ENCODE results near the gene SSNA1. TPM values are rescaled to one million over a fixed set of nuclear protein-coding genes. Genes with fewer than 3 reads are reported as not detected.

Gene SSNA1
- polyA plus RNA-seq, 1 donor from 2014 or later, result 170 TPM

DNA sequence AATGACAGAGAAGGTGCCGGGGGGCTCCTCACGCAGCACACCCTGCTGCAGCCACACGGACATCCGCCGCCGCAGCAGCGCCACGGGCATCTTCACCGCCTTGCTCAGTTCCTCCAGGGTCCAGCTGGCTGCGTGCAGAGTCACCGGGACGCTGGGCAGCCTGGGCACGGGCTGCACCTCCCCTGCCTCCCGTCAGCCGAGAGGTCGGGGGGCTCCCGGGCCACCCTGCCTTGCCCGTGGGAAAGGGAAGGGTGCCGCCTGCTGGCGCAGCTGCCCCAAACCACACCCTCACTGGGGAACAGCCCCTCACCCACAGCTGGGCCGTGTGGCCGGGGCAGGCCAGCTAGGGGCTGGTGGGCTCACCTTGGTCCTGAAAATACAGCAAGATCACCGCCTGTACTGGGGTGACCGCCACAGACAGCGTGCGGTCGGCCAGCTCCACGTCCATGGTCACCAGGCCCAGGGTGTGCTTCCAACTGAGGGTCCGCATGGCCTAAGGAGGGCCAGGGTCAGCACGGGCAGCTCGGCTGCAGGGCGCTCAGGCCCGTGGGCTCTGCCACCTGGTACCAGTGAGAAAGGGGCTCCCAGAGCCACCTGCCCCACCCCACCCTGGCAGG lies 13.0 kb upstream of the SSNA1 start:
- H4K20me1 ChIP-seq (ENCODE audit: insufficient read depth), result no peaks in the 10 kb centered on the region
- no peak overlapping the region for H3K9ac ChIP-seq (ENCODE audit: low read length)
- no peaks in the 10 kb centered on the region for H3K9me2 ChIP-seq (ENCODE audit: insufficient read depth, low read length)
- H3K9me3 ChIP-seq (ENCODE audit: low read length), result no peaks in the 10 kb centered on the region
- no peak overlapping the region for H3K4me2 ChIP-seq (ENCODE audit: low read length)
- H2AFZ ChIP-seq (ENCODE audit: low read depth, low read length), result no peak overlapping the region
- H3K4me3 ChIP-seq (ENCODE audit: low read length), result no peak overlapping the region
- no peak overlapping the region for H3K27ac ChIP-seq (ENCODE audit: low read length)
- no peaks in the 10 kb centered on the region for H3F3A ChIP-seq (ENCODE audit: insufficient read depth, low read length, poor library complexity, severe bottlenecking)
- no peaks in the 10 kb centered on the region for H3K36me3 ChIP-seq (ENCODE audit: insufficient read depth, low read length)
- peaks cover 5% of the 10 kb centered on the region for H3K27me3 ChIP-seq (ENCODE audit: insufficient read depth, low read depth, low read length)
- H3K79me2 ChIP-seq (replicated peaks; ENCODE audit: insufficient read depth, low read length), result no peaks in the 10 kb centered on the region
- TF ChIP-seq RAD21 (conservative IDR thresholded peaks at IDR 0.05), result no peak
- TF ChIP-seq EP300 (conservative IDR thresholded peaks at IDR 0.05; ENCODE audit: poor library complexity, severe bottlenecking), result no peak
- TF ChIP-seq TAF1 (IDR thresholded peaks at IDR 0.05; ENCODE audit: low read depth), result no peak
- TF ChIP-seq EZH2 (IDR thresholded peaks at IDR 0.05; ENCODE audit: borderline replicate concordance, insufficient read depth, low read length, poor library complexity, severe bottlenecking), result no peak
- no peak for TF ChIP-seq SMC3 (conservative IDR thresholded peaks at IDR 0.05; ENCODE audit: poor library complexity)
- TF ChIP-seq MXI1 (conservative IDR thresholded peaks at IDR 0.05; ENCODE audit: poor library complexity, severe bottlenecking), result no peak
- TF ChIP-seq, protein P1, sequence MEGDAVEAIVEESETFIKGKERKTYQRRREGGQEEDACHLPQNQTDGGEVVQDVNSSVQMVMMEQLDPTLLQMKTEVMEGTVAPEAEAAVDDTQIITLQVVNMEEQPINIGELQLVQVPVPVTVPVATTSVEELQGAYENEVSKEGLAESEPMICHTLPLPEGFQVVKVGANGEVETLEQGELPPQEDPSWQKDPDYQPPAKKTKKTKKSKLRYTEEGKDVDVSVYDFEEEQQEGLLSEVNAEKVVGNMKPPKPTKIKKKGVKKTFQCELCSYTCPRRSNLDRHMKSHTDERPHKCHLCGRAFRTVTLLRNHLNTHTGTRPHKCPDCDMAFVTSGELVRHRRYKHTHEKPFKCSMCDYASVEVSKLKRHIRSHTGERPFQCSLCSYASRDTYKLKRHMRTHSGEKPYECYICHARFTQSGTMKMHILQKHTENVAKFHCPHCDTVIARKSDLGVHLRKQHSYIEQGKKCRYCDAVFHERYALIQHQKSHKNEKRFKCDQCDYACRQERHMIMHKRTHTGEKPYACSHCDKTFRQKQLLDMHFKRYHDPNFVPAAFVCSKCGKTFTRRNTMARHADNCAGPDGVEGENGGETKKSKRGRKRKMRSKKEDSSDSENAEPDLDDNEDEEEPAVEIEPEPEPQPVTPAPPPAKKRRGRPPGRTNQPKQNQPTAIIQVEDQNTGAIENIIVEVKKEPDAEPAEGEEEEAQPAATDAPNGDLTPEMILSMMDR (IDR thresholded peaks at IDR 0.05; ENCODE audit: poor library complexity, severe bottlenecking), result no peak
- no peak for TF ChIP-seq POLR2AphosphoS5 (IDR thresholded peaks at IDR 0.05)
- TF ChIP-seq, protein P2, sequence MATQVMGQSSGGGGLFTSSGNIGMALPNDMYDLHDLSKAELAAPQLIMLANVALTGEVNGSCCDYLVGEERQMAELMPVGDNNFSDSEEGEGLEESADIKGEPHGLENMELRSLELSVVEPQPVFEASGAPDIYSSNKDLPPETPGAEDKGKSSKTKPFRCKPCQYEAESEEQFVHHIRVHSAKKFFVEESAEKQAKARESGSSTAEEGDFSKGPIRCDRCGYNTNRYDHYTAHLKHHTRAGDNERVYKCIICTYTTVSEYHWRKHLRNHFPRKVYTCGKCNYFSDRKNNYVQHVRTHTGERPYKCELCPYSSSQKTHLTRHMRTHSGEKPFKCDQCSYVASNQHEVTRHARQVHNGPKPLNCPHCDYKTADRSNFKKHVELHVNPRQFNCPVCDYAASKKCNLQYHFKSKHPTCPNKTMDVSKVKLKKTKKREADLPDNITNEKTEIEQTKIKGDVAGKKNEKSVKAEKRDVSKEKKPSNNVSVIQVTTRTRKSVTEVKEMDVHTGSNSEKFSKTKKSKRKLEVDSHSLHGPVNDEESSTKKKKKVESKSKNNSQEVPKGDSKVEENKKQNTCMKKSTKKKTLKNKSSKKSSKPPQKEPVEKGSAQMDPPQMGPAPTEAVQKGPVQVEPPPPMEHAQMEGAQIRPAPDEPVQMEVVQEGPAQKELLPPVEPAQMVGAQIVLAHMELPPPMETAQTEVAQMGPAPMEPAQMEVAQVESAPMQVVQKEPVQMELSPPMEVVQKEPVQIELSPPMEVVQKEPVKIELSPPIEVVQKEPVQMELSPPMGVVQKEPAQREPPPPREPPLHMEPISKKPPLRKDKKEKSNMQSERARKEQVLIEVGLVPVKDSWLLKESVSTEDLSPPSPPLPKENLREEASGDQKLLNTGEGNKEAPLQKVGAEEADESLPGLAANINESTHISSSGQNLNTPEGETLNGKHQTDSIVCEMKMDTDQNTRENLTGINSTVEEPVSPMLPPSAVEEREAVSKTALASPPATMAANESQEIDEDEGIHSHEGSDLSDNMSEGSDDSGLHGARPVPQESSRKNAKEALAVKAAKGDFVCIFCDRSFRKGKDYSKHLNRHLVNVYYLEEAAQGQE (IDR thresholded peaks at IDR 0.05; ENCODE audit: borderline replicate concordance), result no peak

DNA sequence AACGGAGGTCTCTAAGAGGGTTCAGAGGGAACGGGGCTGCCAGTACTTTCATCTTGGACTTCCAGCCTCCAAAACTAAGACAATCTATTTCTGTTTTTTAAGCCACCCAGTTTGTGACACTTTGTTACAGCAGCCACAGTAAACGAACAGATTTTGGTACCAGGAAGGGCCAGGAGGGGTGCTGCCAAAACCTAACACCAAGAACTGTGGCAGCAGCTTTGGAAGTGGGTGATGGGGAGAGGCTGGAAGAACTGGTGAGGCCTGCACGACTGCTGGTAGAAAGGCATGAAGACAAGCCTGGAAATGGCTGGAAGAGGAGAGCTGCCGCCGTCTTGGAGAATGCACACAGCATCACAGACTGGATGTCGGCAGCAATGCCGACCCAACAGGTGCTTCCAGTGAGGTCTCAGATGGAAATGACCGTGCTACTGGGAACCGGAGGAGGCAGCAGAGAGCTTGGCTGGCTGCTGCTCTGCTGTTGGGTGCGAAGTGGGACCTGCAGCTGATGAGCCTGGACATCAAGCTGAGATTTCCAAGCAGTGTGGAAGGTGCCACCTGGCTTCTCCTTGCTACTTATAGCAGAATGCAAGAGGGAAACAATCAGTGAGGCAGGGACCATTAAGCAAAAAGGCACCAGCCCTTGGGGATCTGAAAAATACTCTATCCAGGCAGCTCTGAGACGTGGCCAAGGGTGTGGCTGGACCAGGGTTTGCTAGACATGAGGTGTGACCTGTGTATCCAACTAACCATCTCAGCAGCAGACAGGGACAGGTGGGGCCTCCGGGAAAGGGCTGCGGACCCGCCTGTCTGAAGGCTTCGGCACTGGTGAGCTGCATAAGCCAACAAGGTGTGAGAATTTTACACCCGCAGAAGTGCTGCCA lies 11.9 kb upstream of the SSNA1 start:
- Histone ChIP-seq H3K9ac (ENCODE audit: low read length) (no peak overlapping the region), H3K27me3 (ENCODE audit: insufficient read depth, low read depth, low read length) (no peaks in the 10 kb centered on the region), H3K4me3 (ENCODE audit: low read length) (no peak overlapping the region), H3K4me2 (ENCODE audit: low read length) (no peak overlapping the region), H3K27ac (ENCODE audit: low read length) (no peak overlapping the region), H3K9me2 (ENCODE audit: insufficient read depth, low read length) (no peaks in the 10 kb centered on the region), H3K36me3 (ENCODE audit: insufficient read depth, low read length) (no peaks in the 10 kb centered on the region), H3F3A (ENCODE audit: insufficient read depth, low read length, poor library complexity, severe bottlenecking) (no peaks in the 10 kb centered on the region), H2AFZ (ENCODE audit: low read depth, low read length) (no peak overlapping the region), H3K79me2 (replicated peaks; ENCODE audit: insufficient read depth, low read length) (no peaks in the 10 kb centered on the region), H3K9me3 (ENCODE audit: low read length) (no peaks in the 10 kb centered on the region), H4K20me1 (ENCODE audit: insufficient read depth) (no peaks in the 10 kb centered on the region)
- no peak for TF ChIP-seq RAD21 (conservative IDR thresholded peaks at IDR 0.05)
- no peak for TF ChIP-seq EZH2 (IDR thresholded peaks at IDR 0.05; ENCODE audit: borderline replicate concordance, insufficient read depth, low read length, poor library complexity, severe bottlenecking)
- TF ChIP-seq MXI1 (conservative IDR thresholded peaks at IDR 0.05; ENCODE audit: poor library complexity, severe bottlenecking), result no peak
- no peak for TF ChIP-seq POLR2AphosphoS5 (IDR thresholded peaks at IDR 0.05)

Data from neural cell (in vitro differentiated cells).